Measurements from ENCODE around the gene DIRAS3.
"Not testable (repeated sequence)": the region's sequence is repeated elsewhere in the genome, so short reads cannot be mapped to it uniquely, and the experiment has no call there.

DIRAS3 gene

DNA sequence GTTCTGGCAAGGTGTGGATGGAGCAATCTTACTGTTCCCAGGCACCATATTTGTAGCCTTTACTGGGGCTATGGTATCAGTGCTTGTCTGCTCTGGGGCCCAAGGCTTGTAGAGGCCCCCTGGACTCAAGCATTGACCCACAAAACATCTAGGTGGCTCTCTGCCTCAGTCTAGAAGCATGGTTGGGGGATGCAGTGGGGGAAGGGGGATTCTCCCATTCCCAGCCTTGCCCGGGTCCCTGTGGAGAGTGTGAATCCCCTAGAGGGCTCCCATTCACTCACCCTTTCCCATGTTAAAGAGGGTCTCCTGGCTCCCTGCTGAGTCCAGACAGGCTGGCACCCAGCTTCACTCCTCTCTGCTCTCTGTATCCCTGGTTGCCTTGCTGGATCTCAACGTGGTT, 28.2 kb upstream of the DIRAS3 start:
- no peak overlapping the region for H3K4me3 ChIP-seq (ENCODE audit: low read depth, low read length)
- TF ChIP-seq, protein P1, sequence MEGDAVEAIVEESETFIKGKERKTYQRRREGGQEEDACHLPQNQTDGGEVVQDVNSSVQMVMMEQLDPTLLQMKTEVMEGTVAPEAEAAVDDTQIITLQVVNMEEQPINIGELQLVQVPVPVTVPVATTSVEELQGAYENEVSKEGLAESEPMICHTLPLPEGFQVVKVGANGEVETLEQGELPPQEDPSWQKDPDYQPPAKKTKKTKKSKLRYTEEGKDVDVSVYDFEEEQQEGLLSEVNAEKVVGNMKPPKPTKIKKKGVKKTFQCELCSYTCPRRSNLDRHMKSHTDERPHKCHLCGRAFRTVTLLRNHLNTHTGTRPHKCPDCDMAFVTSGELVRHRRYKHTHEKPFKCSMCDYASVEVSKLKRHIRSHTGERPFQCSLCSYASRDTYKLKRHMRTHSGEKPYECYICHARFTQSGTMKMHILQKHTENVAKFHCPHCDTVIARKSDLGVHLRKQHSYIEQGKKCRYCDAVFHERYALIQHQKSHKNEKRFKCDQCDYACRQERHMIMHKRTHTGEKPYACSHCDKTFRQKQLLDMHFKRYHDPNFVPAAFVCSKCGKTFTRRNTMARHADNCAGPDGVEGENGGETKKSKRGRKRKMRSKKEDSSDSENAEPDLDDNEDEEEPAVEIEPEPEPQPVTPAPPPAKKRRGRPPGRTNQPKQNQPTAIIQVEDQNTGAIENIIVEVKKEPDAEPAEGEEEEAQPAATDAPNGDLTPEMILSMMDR (IDR thresholded peaks at IDR 0.05; ENCODE audit: low read depth, low read length), result no peak
- no peak for DNase-seq (ENCODE audit: low read depth, low spot score)
- in situ Hi-C loops (cut with HindIII; ENCODE audit: low sequenced_read_pairs), result no loop called here

DNA sequence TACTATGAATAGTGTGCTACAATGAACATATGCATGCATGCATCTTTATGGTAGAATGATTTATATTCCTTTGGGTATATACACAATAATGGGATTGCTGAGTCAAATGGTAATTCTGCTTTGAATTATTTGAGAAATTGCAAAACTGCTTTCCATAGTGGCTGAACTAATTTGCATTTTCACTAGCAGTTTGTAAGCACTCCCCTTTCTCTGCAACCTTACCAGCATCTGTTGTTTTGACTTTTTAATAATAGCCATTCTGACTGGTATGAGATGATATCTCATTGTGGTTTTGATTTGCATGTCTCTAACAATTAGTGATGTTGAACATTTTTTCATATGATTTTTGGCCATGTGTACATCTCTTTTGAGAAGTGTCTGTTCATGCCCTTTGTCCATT, 24.0 kb upstream of the DIRAS3 start:
- no peak for DNase-seq (ENCODE audit: low read depth, low spot score)
- H3K4me3 ChIP-seq (ENCODE audit: low read depth, low read length), result no peak overlapping the region
- in situ Hi-C loops (cut with HindIII; ENCODE audit: low sequenced_read_pairs), result no loop called here
- TF ChIP-seq, protein P1 (IDR thresholded peaks at IDR 0.05; ENCODE audit: low read depth, low read length), result no peak

DNA sequence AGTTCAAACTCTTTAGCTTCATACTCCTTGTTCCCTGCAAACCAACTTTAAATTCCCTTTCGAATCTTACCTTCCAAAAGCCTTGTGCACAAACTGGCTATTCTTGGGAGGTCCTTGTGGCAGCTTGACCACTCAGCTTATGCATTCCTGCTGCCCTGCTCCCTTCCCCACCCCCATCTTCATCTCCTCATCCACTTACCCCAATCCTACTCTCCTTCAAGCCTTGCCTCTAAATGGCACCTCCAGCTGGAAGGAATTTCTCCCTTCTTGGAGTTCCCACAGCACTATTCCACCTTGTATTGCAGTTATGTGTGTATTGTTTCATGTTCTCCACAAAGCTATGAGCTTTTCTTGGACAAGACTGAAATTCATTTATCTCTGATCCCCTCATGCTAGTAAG, 15.3 kb upstream of the DIRAS3 start:
- no peak overlapping the region for H3K4me3 ChIP-seq (ENCODE audit: low read depth, low read length)
- TF ChIP-seq, protein P1 (IDR thresholded peaks at IDR 0.05; ENCODE audit: low read depth, low read length), result no peak
- in situ Hi-C loops (cut with HindIII; ENCODE audit: low sequenced_read_pairs), result no loop called here
- DNase-seq (ENCODE audit: low read depth, low spot score), result no peak

DNA sequence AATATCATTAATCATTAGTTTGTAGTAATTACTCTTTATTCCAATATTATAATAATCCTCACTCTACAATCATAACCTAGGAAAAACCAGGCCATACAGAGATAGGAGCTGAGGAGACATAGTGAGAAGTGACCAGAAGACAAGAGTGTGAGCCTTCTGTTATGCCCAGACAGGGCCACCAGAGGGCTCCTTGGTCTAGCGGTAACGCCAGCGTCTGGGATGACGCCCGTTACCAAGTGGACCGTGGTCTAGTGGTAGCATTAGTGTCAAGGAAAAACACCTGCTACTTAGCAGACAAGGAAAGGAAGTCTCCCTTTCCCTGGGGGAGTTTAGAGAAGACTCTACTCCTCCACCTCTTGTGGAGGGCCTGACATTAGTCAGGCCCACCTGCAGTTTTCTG, 7.6 kb upstream of the DIRAS3 start:
- in situ Hi-C loops (cut with HindIII; ENCODE audit: low sequenced_read_pairs); H3K4me3 ChIP-seq (ENCODE audit: low read depth, low read length); DNase-seq (ENCODE audit: low read depth, low spot score): not testable (repeated sequence)

DNA sequence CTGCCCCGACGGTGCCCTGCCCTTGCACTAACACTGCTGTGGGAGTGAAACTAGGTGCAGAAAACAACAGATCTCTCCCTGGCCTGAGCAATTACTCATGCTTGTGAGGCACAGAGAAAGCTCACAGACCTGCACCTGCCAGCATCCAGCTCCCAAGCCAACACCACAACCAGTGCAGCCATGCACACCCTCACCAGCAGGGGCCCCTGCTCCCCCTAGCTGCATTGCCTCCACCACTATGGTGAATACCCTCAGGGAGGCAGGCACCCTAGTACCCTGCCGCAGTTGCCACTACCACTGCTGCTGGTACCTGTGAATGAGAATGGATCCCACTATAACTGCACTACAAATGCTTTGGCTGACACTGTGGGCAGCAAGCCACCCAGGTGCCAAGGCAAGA, 7.1 kb upstream of the DIRAS3 start:
- H3K4me3 ChIP-seq (ENCODE audit: low read depth, low read length), result no peak overlapping the region
- DNase-seq (ENCODE audit: low read depth, low spot score), result no peak
- TF ChIP-seq, protein P1 (IDR thresholded peaks at IDR 0.05; ENCODE audit: low read depth, low read length), result no peak
- in situ Hi-C loops (cut with HindIII; ENCODE audit: low sequenced_read_pairs), result no loop called here

DNA sequence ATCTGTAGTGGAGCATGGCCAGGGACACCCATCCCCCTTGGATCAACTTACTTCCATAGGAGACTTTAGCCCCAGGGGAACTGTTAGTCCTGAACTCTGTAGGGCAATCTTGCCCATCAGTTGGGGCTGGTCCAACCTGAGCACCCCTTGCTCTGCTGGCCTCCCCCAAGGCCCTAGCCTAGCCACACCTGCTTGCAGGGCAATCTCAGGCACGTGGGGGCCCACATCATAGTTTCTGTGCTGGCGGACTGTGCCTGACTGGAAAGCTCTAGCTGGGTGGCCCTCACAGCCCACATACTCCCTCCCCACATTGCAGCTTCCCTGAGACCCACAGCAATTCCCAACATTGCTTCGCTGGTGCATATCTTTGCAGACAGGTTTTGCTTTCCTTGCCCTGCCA, 6.6 kb upstream of the DIRAS3 start:
- TF ChIP-seq, protein P1 (IDR thresholded peaks at IDR 0.05; ENCODE audit: low read depth, low read length), result no peak
- no peak for DNase-seq (ENCODE audit: low read depth, low spot score)
- in situ Hi-C loops (cut with HindIII; ENCODE audit: low sequenced_read_pairs), result no loop called here
- no peak overlapping the region for H3K4me3 ChIP-seq (ENCODE audit: low read depth, low read length)

DNA sequence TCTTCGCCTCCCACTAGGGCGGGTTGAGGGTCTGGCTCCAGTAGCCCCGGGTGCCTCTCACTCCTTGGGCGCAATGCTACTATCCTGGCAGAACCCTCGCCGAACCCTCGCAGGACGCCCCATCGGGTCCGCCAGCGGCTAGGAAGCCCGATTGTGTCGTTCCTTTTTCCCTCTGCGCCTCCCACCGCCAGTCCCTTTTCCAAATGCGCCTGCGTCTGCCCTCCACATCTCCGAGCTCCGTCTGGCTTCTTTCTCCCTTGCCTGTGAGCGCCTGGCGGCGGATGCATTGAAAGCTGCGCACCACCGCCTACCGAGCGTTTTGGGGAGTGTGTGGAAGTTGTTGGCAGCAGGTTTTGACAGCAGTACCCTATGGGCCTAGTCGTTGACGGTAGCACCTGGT, 1.0 kb upstream of the DIRAS3 start:
- TF ChIP-seq, protein P1 (IDR thresholded peaks at IDR 0.05; ENCODE audit: low read depth, low read length), result peak; percentile 63
- peak overlapping the region; percentile 52 for H3K4me3 ChIP-seq (ENCODE audit: low read depth, low read length)
- DNase-seq (ENCODE audit: low read depth, low spot score), result peak; percentile 68
- in situ Hi-C loops (cut with HindIII; ENCODE audit: low sequenced_read_pairs), result no loop called here

All from astrocyte of the spinal cord (primary cell).